ENCODE results near the gene SLK. TPM values are rescaled to one million over a fixed set of nuclear protein-coding genes. Genes with fewer than 3 reads are reported as not detected.

The SLK gene
- total RNA-seq, 1 donor from 2014 or later: 42.7 TPM

- DNase-seq (ENCODE audit: low spot score): no peak
- H3K36me3 ChIP-seq: no peaks in the 10 kb centered on the region
- no peak overlapping the region for H2AFZ ChIP-seq (replicated peaks)
- H3K9me3 ChIP-seq (ENCODE audit: low read depth): no peaks in the 10 kb centered on the region
- no peaks in the 10 kb centered on the region for H4K20me1 ChIP-seq (ENCODE audit: low read depth)
- Mint-ChIP-seq H3K9me3 (no peaks in the 10 kb centered on the region), H3K4me3 (no peak overlapping the region), H3K36me3 (peaks cover 5% of the 10 kb centered on the region), H3K27me3 (ENCODE audit: insufficient read depth, low read depth) (no peaks in the 10 kb centered on the region), H3K4me1 (peaks cover 5% of the 10 kb centered on the region), H3K27ac (no peak overlapping the region)
- H3K4me2 ChIP-seq: peak overlapping the region; percentile 21
- no peak overlapping the region for H3K9ac ChIP-seq
- H3K4me1 ChIP-seq: peaks cover 18% of the 10 kb centered on the region
- no peak overlapping the region for H3K4me3 ChIP-seq
- TF ChIP-seq EZH2 (IDR thresholded peaks at IDR 0.05): no peak
- TF ChIP-seq CTCF (IDR thresholded peaks at IDR 0.05): no peak
- no peak for TF ChIP-seq EZH2phosphoT487 (IDR thresholded peaks at IDR 0.05)
- H3K27ac ChIP-seq: no peak overlapping the region
- H3F3A ChIP-seq (ENCODE audit: low read depth): peaks cover 4% of the 10 kb centered on the region
- no peaks in the 10 kb centered on the region for H3K27me3 ChIP-seq
- H3K79me2 ChIP-seq (ENCODE audit: low read depth): no peaks in the 10 kb centered on the region
Measured at GRCh38 chr10:104031631-104032030, 64.7 kb downstream of the SLK start.

DNA sequence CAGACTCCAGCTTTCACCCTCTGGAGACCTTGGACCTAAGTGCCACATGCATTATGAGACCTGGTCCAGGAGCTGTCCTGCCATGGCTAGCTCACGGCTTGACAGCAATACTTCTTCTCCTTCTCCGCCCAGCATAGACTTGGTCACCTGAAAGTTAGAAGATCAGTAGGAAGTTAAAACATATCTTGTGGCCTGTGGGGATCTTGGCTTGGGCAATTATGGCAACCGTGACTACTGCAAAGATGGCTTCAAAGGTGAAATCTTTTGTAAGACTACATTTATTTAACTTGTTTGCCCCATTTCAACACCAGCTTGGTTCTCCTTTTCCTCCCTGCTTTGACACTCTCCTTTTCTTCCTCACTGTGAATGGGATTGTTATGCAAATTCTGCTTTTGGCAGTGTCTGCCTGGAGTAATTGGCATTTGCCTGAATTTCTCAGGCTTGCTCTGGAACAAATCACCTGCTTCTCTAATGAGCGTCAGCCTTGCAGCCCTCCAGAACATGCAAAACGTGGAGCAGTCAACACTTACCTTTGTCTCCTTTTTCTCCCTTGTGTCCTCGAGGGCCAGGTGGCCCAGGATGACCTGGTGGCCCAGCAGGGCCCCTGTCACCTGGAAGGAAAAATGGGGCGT is 65.3 kb downstream of the SLK start:
- Mint-ChIP-seq H3K36me3 (peaks cover 5% of the 10 kb centered on the region), H3K27me3 (ENCODE audit: insufficient read depth, low read depth) (no peaks in the 10 kb centered on the region), H3K27ac (no peak overlapping the region), H3K4me3 (no peak overlapping the region), H3K9me3 (no peaks in the 10 kb centered on the region), H3K4me1 (peaks cover 5% of the 10 kb centered on the region)
- TF ChIP-seq EZH2phosphoT487 (IDR thresholded peaks at IDR 0.05): no peak
- TF ChIP-seq EZH2 (IDR thresholded peaks at IDR 0.05): no peak
- no peak for TF ChIP-seq CTCF (IDR thresholded peaks at IDR 0.05)
- peaks cover 18% of the 10 kb centered on the region for H3K4me1 ChIP-seq
- H3F3A ChIP-seq (ENCODE audit: low read depth): peaks cover 4% of the 10 kb centered on the region
- H3K9ac ChIP-seq: no peak overlapping the region
- no peaks in the 10 kb centered on the region for H4K20me1 ChIP-seq (ENCODE audit: low read depth)
- peak; percentile 48 for DNase-seq (ENCODE audit: low spot score)
- no peaks in the 10 kb centered on the region for H3K27me3 ChIP-seq
- H3K36me3 ChIP-seq: no peaks in the 10 kb centered on the region
- H3K4me2 ChIP-seq: peak overlapping the region; percentile 21
- no peak overlapping the region for H3K4me3 ChIP-seq
- H2AFZ ChIP-seq (replicated peaks): no peak overlapping the region
- no peak overlapping the region for H3K27ac ChIP-seq
- H3K79me2 ChIP-seq (ENCODE audit: low read depth): no peaks in the 10 kb centered on the region
- H3K9me3 ChIP-seq (ENCODE audit: low read depth): no peaks in the 10 kb centered on the region

DNA sequence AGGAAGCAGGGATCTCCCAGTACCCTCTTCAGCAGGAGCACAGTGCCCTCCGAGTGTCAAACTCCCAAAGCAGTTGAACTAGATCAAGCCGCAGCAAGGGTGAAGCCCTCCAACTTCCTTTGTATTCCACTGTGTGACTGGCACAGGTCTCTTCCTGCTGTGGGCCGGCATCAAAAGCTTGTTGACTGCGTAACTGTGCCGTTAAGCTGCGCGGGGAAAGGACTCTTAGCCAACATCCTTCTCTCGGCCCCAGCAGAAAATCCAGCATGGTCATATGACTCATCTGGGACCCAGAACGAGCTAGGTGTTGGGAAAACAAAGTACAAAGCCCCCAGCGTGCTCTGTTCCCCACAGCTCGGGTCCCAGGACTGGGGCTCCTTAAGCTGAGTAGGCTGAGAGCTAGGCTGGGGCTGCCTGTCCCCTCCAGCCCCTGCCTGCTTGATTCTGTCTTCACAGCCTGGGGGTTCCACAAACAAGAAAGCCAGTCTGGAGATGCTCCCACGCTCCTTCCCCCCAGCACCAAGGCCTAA is 66.5 kb downstream of the SLK start:
- H3K36me3 Mint-ChIP-seq: peaks cover 5% of the 10 kb centered on the region
- H3K9ac ChIP-seq: no peak overlapping the region

More for the DNA sequence above, 66.5 kb downstream of the SLK start:
- H4K20me1 ChIP-seq (ENCODE audit: low read depth): no peaks in the 10 kb centered on the region
- no peak for DNase-seq (ENCODE audit: low spot score)
- H3K9me3 ChIP-seq (ENCODE audit: low read depth): no peaks in the 10 kb centered on the region
- no peaks in the 10 kb centered on the region for H3K9me3 Mint-ChIP-seq
- no peaks in the 10 kb centered on the region for H3K27me3 ChIP-seq
- H3K4me1 ChIP-seq: peaks cover 18% of the 10 kb centered on the region
- no peak overlapping the region for H3K4me2 ChIP-seq
- H3K4me1 Mint-ChIP-seq: peaks cover 5% of the 10 kb centered on the region
- H3K27ac Mint-ChIP-seq: peak overlapping the region; percentile 30
- H3K4me3 ChIP-seq: no peak overlapping the region
- no peaks in the 10 kb centered on the region for H3F3A ChIP-seq (ENCODE audit: low read depth)
- no peaks in the 10 kb centered on the region for H3K36me3 ChIP-seq
- TF ChIP-seq EZH2 (IDR thresholded peaks at IDR 0.05) (no peak), CTCF (IDR thresholded peaks at IDR 0.05) (no peak), EZH2phosphoT487 (IDR thresholded peaks at IDR 0.05) (no peak)
- no peak overlapping the region for H2AFZ ChIP-seq (replicated peaks)
- no peak overlapping the region for H3K4me3 Mint-ChIP-seq
- no peaks in the 10 kb centered on the region for H3K79me2 ChIP-seq (ENCODE audit: low read depth)
- no peak overlapping the region for H3K27ac ChIP-seq
- H3K27me3 Mint-ChIP-seq (ENCODE audit: insufficient read depth, low read depth): peaks cover 3% of the 10 kb centered on the region

Data from neural progenitor cell (in vitro differentiated cells).